Measurements from ENCODE around the gene SLC26A5. TPM values are rescaled to one million over a fixed set of nuclear protein-coding genes. Genes with fewer than 3 reads are reported as not detected.

SLC26A5 gene
- polyA plus RNA-seq, 4 donors: 0.03 to 0.12 TPM; not detected in 2

DNA sequence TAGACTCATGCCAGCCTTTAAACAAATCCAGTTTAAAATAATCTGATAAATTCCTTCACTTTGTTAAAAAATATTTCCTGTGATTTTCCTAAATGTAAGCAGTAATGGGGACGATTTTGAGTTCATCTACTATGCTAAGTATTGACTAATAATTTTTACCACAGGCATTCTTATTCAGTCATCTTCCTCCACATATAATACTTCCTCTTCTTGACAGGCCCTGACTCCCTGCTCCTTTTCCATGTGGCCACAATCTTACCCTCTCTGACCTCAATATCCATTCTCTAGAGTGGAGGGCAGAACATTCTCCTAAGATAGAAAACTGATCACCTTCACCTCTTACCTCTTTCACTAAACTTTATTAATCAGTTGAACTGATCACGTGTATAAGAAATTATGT is 109.2 kb downstream of the SLC26A5 start:
- H3K4me3 ChIP-seq (ENCODE audit: low read depth in 1 of 3, low read length in 3 of 3): no peak overlapping the region
- peaks cover 0 to 3% (median 0%) of the 10 kb centered on the region in 3 donors for H3K4me1 ChIP-seq (ENCODE audit: control insufficient read depth in 3 of 3, insufficient read depth in 2 of 3, low read depth in 1 of 3, low read length in 2 of 3)
- no peak overlapping the region for H3K27ac ChIP-seq (ENCODE audit: low read depth in 1 of 3, low read length in 2 of 3)
- no peak for DNase-seq
- WGBS, 3 donors: 92% methylated on average over 2 of the region's 2 CpGs
- FAIRE-seq: no peak
- H3K36me3 ChIP-seq (ENCODE audit: control insufficient read depth in 3 of 3, insufficient read depth in 2 of 3, low read depth in 1 of 3, low read length in 3 of 3): peaks cover 8 to 39% (median 12%) of the 10 kb centered on the region in 3 donors
- no peaks in the 10 kb centered on the region for H3K9me3 ChIP-seq (ENCODE audit: control insufficient read depth in 2 of 2, insufficient read depth in 1 of 2, low read depth in 1 of 2, low read length in 1 of 2)
- H3K27me3 ChIP-seq (ENCODE audit: control insufficient read depth in 3 of 3, insufficient read depth in 3 of 3, low read length in 3 of 3): no peaks in the 10 kb centered on the region

DNA sequence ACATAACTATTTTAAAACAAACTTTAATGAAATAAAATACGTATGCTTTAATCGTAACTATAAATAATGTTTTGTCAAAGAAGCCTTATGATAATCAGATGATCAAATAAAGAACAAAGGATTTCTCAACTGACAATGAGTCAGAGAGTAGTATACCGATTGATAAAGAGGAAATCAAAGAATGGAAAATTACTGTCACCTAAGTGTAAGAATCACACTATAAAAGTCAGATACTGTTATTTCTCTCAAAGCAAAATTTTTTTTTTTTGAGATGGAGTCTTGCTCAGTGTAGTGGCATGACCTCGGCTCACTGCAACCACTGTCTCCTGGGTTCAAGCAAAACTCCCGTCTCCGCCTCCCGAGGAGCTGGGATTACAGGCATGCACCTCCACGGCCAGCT is 120.3 kb downstream of the SLC26A5 start:
- no peaks in the 10 kb centered on the region for H3K9me3 ChIP-seq (ENCODE audit: control insufficient read depth in 2 of 2, insufficient read depth in 1 of 2, low read depth in 1 of 2, low read length in 1 of 2)
- no peak for FAIRE-seq
- no peak for DNase-seq
- peaks cover 11 to 35% (median 13%) of the 10 kb centered on the region in 3 donors for H3K36me3 ChIP-seq (ENCODE audit: control insufficient read depth in 3 of 3, insufficient read depth in 2 of 3, low read depth in 1 of 3, low read length in 3 of 3)
- 89 to 91% (median 90%) methylated on average over 8 of the region's 8 CpGs for WGBS, 3 donors
- no peaks in the 10 kb centered on the region for H3K4me1 ChIP-seq (ENCODE audit: control insufficient read depth in 3 of 3, insufficient read depth in 2 of 3, low read depth in 1 of 3, low read length in 2 of 3)
- no peak overlapping the region for H3K4me3 ChIP-seq (ENCODE audit: low read depth in 1 of 3, low read length in 3 of 3)
- H3K27me3 ChIP-seq (ENCODE audit: control insufficient read depth in 3 of 3, insufficient read depth in 3 of 3, low read length in 3 of 3): no peaks in the 10 kb centered on the region
- H3K27ac ChIP-seq (ENCODE audit: low read depth in 1 of 3, low read length in 2 of 3): no peak overlapping the region

Other genes starting within 250 kb of the SLC26A5 start
- gene PMPCB, start 148.8 kb downstream of the SLC26A5 start, polyA plus RNA-seq: 10 to 100 TPM; 53.8 to 89.2 (median 60.9) TPM
- gene DNAJC2, start 101.4 kb downstream of the SLC26A5 start, polyA plus RNA-seq: 10 to 100 TPM; 22.2 to 36.3 (median 31.2) TPM
- 100 to 1,000 TPM in 2 of 4 donors, 10 to 100 TPM in 2; 80.0 to 112 (median 101) TPM for gene PSMC2, start 98.6 kb downstream of the SLC26A5 start, polyA plus RNA-seq